Measurements from ENCODE around the gene BHLHE23.

GRCh38 chr20:63023936-63024571, 17.3 kb upstream of the BHLHE23 start:
- no peak for TF ChIP-seq POLR2A (IDR thresholded peaks at IDR 0.05; ENCODE audit: low read depth, low read length)
- no peak for TF ChIP-seq POLR2AphosphoS5 (IDR thresholded peaks at IDR 0.05; ENCODE audit: low read depth, low read length)
- TF ChIP-seq TAF1 (IDR thresholded peaks at IDR 0.05; ENCODE audit: low read depth, low read length) = no peak
- no peak for TF ChIP-seq SPI1 (IDR thresholded peaks at IDR 0.05; ENCODE audit: low read depth, low read length)
- no peak for TF ChIP-seq POU2F2 (IDR thresholded peaks at IDR 0.05; ENCODE audit: low read depth, low read length)
- no peak for TF ChIP-seq PAX5 (IDR thresholded peaks at IDR 0.05; ENCODE audit: insufficient read depth, low read length, severe bottlenecking)
